Natural killer cell (primary cell): ENCODE measurements around the gene POLDIP3. TPM values are rescaled to one million over a fixed set of nuclear protein-coding genes. Genes with fewer than 3 reads are reported as not detected.

Source experiments
- ATAC-seq, 3 donors: fragments of 150-1000 bp in 2 of 3; fragments of 200-7000 bp in 1 of 3; cut with Tn5 transposase; 1 replicate in 1 of 3; 2 replicates in 2 of 3; pipeline ENCODE4 v1.10.0; 2021; ENCODE audit warnings: mild to moderate bottlenecking in 2 of 3, moderate library complexity in 2 of 3
- DNase-seq, 2 donors: peaks; one replicate each; pipeline versions ENCODE4 v3.0.0 to v3.0.0-alpha.2; 2013 to 2021; ENCODE audit warnings: mixed read lengths in 1 of 2
- H3K27ac ChIP-seq: one replicate; pipeline ENCODE4 v1.5.1; 2013; ENCODE audit warnings: mild to moderate bottlenecking, low read length
- H3K27me3 ChIP-seq: one replicate; pipeline ENCODE4 v1.6.1; 2013; ENCODE audit warnings: low read length; ENCODE audit not compliant: control insufficient read depth, insufficient read depth
- H3K36me3 ChIP-seq: one replicate; pipeline ENCODE4 v1.6.1; 2013; ENCODE audit warnings: low read length; ENCODE audit not compliant: control insufficient read depth, insufficient read depth
- H3K4me1 ChIP-seq: one replicate; pipeline ENCODE4 v1.6.1; 2013; ENCODE audit warnings: low read length; ENCODE audit not compliant: control insufficient read depth, insufficient read depth
- H3K4me3 ChIP-seq: one replicate; pipeline ENCODE4 v1.5.1; 2013; ENCODE audit warnings: low read length
- H3K9me3 ChIP-seq: one replicate; pipeline ENCODE4 v1.6.1; 2013; ENCODE audit warnings: low read length; ENCODE audit not compliant: control insufficient read depth, insufficient read depth
- H3K27ac Mint-ChIP-seq, 2 donors: one replicate each; pipeline ENCODE4 v1.8.0; 2022; ENCODE audit warnings: mild to moderate bottlenecking in 2 of 2, mixed read lengths in 2 of 2, moderate library complexity in 1 of 2
- H3K27me3 Mint-ChIP-seq, 2 donors: one replicate each; pipeline ENCODE4 v1.8.0; 2022; ENCODE audit warnings: low read depth in 2 of 2, mixed read lengths in 2 of 2
- H3K36me3 Mint-ChIP-seq: one replicate; pipeline ENCODE4 v1.8.0; 2022; ENCODE audit warnings: mixed read lengths
- H3K4me1 Mint-ChIP-seq, 2 donors: one replicate each; pipeline ENCODE4 v1.8.0; 2022; ENCODE audit warnings: mixed read lengths in 2 of 2
- H3K4me3 Mint-ChIP-seq: one replicate; pipeline ENCODE4 v1.8.0; 2022; ENCODE audit warnings: mild to moderate bottlenecking, moderate library complexity, mixed read lengths
- H3K9me3 Mint-ChIP-seq, 2 donors: one replicate each; pipeline ENCODE4 v1.8.0; 2022; ENCODE audit warnings: mixed read lengths in 2 of 2
- WGBS: methylation state at CpG from one replicate; pipeline ENCODE4 v1.1.7; 2013; ENCODE audit warnings: missing lambda C conversion rate; ENCODE audit not compliant: insufficient coverage; 5-methylcytosine and 5-hydroxymethylcytosine counted together
- intact Hi-C: fragments of 100-400 bp; cut with micrococcal nuclease; formaldehyde crosslinking; loops from one replicate; pipeline ENCODE4 v1.14.2; 2022
- total RNA-seq, 4 donors: library from RNA; stranded (reverse); fragments of 120-200 nt in 1 of 4; gene quantifications; one replicate each; pipeline versions ENCODE4 v1.2.3 to v1.2.4, GENCODE V29; 2013 to 2022
- TF ChIP-seq, protein P1 (sequence below): fragments of 200-600 bp; IDR thresholded peaks from one replicate; pipeline ENCODE4 v1.8.0; 2022; ENCODE audit warnings: antibody characterized with exemption

POLDIP3 gene
- total RNA-seq, 3 donors from 2014 or later (not counting 1 experiment from before 2014, with no cell fraction given), result 66.1 to 82.8 (median 70.8) TPM

DNA sequence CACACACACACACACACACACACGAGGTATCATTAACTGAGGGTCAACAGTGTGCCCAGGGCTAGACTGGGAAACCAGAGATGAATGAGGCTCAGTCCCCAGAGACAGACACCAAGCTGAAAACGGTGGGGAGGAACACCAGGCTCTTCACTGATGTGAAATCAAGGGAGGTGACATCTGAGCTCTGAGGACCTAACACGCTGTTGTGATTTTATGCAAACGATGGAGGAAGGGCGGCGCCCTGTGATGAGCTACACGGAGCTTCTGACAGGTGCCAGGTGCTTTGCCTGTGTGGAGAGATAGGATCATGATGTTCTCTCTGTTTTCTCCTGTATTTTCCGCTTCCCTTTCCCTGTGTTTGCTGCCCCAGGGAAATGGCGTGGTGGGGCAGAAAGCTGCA, 41.0 kb upstream of the POLDIP3 start:
- Histone ChIP-seq H3K9me3 (no peaks in the 10 kb centered on the region), H3K36me3 (no peaks in the 10 kb centered on the region), H3K4me3 (no peak overlapping the region), H3K27me3 (no peaks in the 10 kb centered on the region), H3K4me1 (no peaks in the 10 kb centered on the region), H3K27ac (peak overlapping the region; percentile 52)
- WGBS, result 72% methylated on average over 8 of the region's 9 CpGs
- DNase-seq, result no peak
- no peaks in the 10 kb centered on the region for H3K36me3 Mint-ChIP-seq
- ATAC-seq, result no peak
- no peak overlapping the region for H3K27ac Mint-ChIP-seq
- H3K4me1 Mint-ChIP-seq, result no peaks in the 10 kb centered on the region
- H3K4me3 Mint-ChIP-seq, result no peak overlapping the region
- no peaks in the 10 kb centered on the region for H3K27me3 Mint-ChIP-seq
- intact Hi-C loops, result no loop called here
- no peaks in the 10 kb centered on the region for H3K9me3 Mint-ChIP-seq
- TF ChIP-seq, protein P1, sequence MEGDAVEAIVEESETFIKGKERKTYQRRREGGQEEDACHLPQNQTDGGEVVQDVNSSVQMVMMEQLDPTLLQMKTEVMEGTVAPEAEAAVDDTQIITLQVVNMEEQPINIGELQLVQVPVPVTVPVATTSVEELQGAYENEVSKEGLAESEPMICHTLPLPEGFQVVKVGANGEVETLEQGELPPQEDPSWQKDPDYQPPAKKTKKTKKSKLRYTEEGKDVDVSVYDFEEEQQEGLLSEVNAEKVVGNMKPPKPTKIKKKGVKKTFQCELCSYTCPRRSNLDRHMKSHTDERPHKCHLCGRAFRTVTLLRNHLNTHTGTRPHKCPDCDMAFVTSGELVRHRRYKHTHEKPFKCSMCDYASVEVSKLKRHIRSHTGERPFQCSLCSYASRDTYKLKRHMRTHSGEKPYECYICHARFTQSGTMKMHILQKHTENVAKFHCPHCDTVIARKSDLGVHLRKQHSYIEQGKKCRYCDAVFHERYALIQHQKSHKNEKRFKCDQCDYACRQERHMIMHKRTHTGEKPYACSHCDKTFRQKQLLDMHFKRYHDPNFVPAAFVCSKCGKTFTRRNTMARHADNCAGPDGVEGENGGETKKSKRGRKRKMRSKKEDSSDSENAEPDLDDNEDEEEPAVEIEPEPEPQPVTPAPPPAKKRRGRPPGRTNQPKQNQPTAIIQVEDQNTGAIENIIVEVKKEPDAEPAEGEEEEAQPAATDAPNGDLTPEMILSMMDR, result no peak

DNA sequence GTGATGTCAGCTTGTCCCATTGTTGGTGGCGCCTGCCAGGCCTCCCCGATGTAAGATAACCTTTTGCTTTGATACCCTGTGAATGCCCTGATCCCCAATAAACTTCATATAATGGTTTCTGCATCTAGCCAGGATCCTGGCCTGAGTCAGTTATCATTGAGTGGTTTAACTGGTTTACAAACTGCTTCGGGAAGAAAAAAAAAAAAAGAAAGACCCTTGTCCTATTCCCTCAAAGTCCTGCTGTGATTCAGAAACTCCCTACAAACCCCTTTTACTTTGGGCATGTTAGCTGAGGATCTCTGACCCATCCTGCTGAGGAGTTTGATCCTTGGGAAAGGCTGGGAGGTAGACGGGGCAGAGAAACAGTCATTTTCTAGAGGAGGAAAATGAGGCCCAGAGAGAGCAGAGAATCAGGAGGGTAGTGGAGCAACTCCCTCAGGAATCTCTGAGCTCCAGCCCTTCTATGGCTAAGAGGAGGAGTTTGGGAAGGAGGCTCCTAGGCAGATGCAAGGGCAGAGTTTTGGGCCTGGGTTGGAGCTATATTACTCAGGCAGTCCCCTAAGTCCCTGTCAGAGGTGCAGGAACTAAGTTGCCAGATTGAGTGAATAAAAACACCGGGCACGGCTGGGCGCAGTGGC, 39.9 kb upstream of the POLDIP3 start:
- Mint-ChIP-seq H3K36me3 (no peaks in the 10 kb centered on the region), H3K27me3 (no peaks in the 10 kb centered on the region), H3K4me1 (no peaks in the 10 kb centered on the region), H3K27ac (no peak overlapping the region), H3K4me3 (no peak overlapping the region), H3K9me3 (no peaks in the 10 kb centered on the region)
- intact Hi-C loops, result no loop called here
- Histone ChIP-seq H3K4me1 (peaks cover 6% of the 10 kb centered on the region), H3K4me3 (no peak overlapping the region), H3K27me3 (no peaks in the 10 kb centered on the region), H3K9me3 (no peaks in the 10 kb centered on the region), H3K27ac (no peak overlapping the region), H3K36me3 (no peaks in the 10 kb centered on the region)
- DNase-seq (no peak), ATAC-seq (no peak)
- TF ChIP-seq, protein P1, result no peak
- 96% methylated on average over 7 of the region's 7 CpGs for WGBS

DNA sequence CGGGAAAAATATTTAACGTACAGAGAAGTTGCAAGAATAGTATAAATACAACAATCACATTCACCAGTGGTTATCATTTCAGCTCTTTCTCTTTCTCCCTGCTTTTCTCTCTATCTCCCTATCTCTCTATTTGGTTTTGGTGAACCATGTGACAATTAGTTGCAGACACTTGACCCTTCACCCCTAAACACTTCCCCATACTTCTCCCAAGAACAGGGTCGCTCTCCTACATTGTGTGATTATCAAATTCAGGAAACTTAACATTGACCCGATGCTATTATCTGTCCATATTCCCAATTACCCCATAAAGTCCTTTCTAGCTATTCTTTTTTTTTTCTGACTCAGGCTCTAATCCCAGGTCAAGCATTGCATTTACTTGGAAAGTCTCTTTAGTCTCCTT, 39.3 kb upstream of the POLDIP3 start:
- Mint-ChIP-seq H3K27ac (no peak overlapping the region), H3K27me3 (no peaks in the 10 kb centered on the region), H3K4me1 (peaks cover 0 to under 1% of the 10 kb centered on the region in 2 donors), H3K4me3 (no peak overlapping the region), H3K9me3 (no peaks in the 10 kb centered on the region), H3K36me3 (no peaks in the 10 kb centered on the region)
- no peak overlapping the region for H3K4me3 ChIP-seq
- TF ChIP-seq, protein P1, result no peak
- H3K9me3 ChIP-seq, result no peaks in the 10 kb centered on the region
- no peak for ATAC-seq
- DNase-seq, result no peak
- H3K4me1 ChIP-seq, result peaks cover 8% of the 10 kb centered on the region
- no peaks in the 10 kb centered on the region for H3K27me3 ChIP-seq
- no peaks in the 10 kb centered on the region for H3K36me3 ChIP-seq
- 95% methylated on average over 4 of the region's 4 CpGs for WGBS
- intact Hi-C loops, result no loop called here
- no peak overlapping the region for H3K27ac ChIP-seq

DNA sequence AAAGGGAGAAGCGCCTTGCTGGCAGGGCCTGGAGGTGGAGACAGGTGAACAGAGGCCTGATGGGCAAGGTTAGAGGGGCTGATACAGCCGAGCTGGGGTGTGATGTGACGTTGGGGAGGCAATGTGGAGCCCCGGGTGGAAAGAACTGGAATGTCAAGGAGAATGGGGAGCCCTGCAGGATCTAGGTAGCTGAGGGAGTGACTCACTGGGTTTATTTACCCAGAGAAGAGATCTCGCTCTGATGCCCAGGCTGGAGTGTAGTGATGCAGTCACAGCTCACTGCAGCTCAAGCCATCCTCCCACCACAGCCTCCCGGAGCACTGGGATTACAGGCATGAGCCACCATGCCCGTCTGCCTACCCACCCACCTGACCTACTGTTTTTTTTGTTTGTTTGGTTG, 36.5 kb upstream of the POLDIP3 start:
- Mint-ChIP-seq H3K9me3 (no peaks in the 10 kb centered on the region), H3K4me3 (peak overlapping the region; percentile 42), H3K36me3 (no peaks in the 10 kb centered on the region), H3K4me1 (peaks cover 0 to 27% of the 10 kb centered on the region in 2 donors), H3K27ac (peak overlapping the region in 1 of 2 donors; percentile 22), H3K27me3 (no peaks in the 10 kb centered on the region)
- Histone ChIP-seq H3K4me1 (peaks cover 33% of the 10 kb centered on the region), H3K36me3 (no peaks in the 10 kb centered on the region), H3K9me3 (no peaks in the 10 kb centered on the region), H3K27ac (no peak overlapping the region), H3K4me3 (no peak overlapping the region), H3K27me3 (no peaks in the 10 kb centered on the region)
- DNase-seq, result no peak
- TF ChIP-seq, protein P1, result no peak
- intact Hi-C loops, result no loop called here
- no peak for ATAC-seq
- 85% methylated on average over 6 of the region's 7 CpGs for WGBS
